ENCODE data around the gene CCDC124. TPM values are rescaled to one million over a fixed set of nuclear protein-coding genes. Genes with fewer than 3 reads are reported as not detected.
A peak's percentile ranks its signal among the peaks of the same experiment; 100 is the strongest.

Gene CCDC124
- polyA plus RNA-seq, 1 donor: 49.7 TPM

DNA sequence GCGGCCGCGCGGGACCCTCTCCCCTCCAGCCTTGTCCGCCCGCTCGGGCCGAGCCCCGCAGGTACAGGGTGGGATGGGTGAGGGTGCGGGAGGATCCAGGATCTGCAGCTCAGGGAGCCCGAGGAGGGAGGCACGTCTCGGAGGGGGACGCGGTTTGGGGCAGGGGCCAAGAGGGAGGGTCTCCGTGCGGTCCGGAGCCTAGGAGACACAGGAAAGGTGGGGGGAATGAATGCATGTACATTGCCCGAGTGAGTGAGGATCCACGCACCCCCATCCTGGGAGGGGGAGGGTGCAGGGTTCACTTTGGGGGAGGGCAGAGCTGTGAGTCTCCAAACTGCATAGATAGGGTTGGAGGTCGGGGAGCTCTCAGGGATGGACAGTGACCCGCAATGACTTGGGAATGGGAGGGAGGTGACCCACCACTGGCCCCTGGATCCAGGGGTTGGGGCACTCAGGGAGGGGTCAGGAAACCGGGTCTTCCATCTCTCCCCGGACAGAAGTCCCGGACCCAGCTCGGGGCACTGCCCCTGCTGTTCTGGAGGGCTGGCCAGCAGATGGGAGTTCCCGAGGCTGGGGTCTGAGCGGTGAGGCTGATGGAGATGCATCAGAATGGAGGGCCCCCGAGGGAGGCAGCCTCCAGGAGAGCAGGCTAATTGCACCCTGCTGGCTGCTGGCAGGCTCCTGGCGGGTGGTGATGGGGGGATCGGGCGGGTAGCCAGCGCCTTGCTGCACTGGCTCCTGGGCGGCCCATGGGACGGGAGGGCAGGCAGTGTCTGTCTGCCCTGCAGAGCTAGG lies 34.6 kb downstream of the CCDC124 start:
- peak overlapping the region; percentile 24 for H3K4me3 ChIP-seq (ENCODE audit: low read length)
- WGBS (ENCODE audit: insufficient coverage, low lambda C conversion rate): no CpG with 5 or more reads among the region's 35 CpGs
- no peak for DNase-seq

GRCh38 chr19:17968362-17968761 lies 35.5 kb downstream of the CCDC124 start:
- WGBS (ENCODE audit: insufficient coverage, low lambda C conversion rate): no CpG with 5 or more reads among the region's 4 CpGs
- Histone ChIP-seq H3K27me3 (ENCODE audit: control insufficient read depth, insufficient read depth, low read length) (peaks cover 23% of the 10 kb centered on the region), H3K4me1 (ENCODE audit: control insufficient read depth, insufficient read depth, low read length) (peaks cover 8% of the 10 kb centered on the region), H3K9me3 (ENCODE audit: control insufficient read depth, low read depth, low read length) (peaks cover 3% of the 10 kb centered on the region), H3K4me3 (ENCODE audit: low read length) (no peak overlapping the region), H3K27ac (ENCODE audit: low read length) (no peak overlapping the region), H3K36me3 (ENCODE audit: control insufficient read depth, insufficient read depth, low read length) (no peaks in the 10 kb centered on the region)
- DNase-seq: no peak

More for the DNA sequence above, 34.6 kb downstream of the CCDC124 start:
- no peaks in the 10 kb centered on the region for H3K36me3 ChIP-seq (ENCODE audit: control insufficient read depth, insufficient read depth, low read length)
- no peak overlapping the region for H3K27ac ChIP-seq (ENCODE audit: low read length)
- H3K9me3 ChIP-seq (ENCODE audit: control insufficient read depth, low read depth, low read length): peaks cover 3% of the 10 kb centered on the region
- H3K27me3 ChIP-seq (ENCODE audit: control insufficient read depth, insufficient read depth, low read length): peaks cover 23% of the 10 kb centered on the region
- H3K4me1 ChIP-seq (ENCODE audit: control insufficient read depth, insufficient read depth, low read length): peaks cover 8% of the 10 kb centered on the region

GRCh38 chr19:17969096-17969792 lies 36.4 kb downstream of the CCDC124 start:
- peaks cover 3% of the 10 kb centered on the region for H3K9me3 ChIP-seq (ENCODE audit: control insufficient read depth, low read depth, low read length)
- H3K27me3 ChIP-seq (ENCODE audit: control insufficient read depth, insufficient read depth, low read length): peaks cover 22% of the 10 kb centered on the region
- peaks cover 8% of the 10 kb centered on the region for H3K4me1 ChIP-seq (ENCODE audit: control insufficient read depth, insufficient read depth, low read length)
- H3K27ac ChIP-seq (ENCODE audit: low read length): no peak overlapping the region
- no CpG with 5 or more reads among the region's 19 CpGs for WGBS (ENCODE audit: insufficient coverage, low lambda C conversion rate)
- DNase-seq: no peak
- H3K4me3 ChIP-seq (ENCODE audit: low read length): no peak overlapping the region
- H3K36me3 ChIP-seq (ENCODE audit: control insufficient read depth, insufficient read depth, low read length): no peaks in the 10 kb centered on the region

GRCh38 chr19:17972230-17972629 lies 39.4 kb downstream of the CCDC124 start:
- H3K27ac ChIP-seq (ENCODE audit: low read length): no peak overlapping the region
- no peak for DNase-seq
- no peak overlapping the region for H3K4me3 ChIP-seq (ENCODE audit: low read length)
- no CpG with 5 or more reads among the region's 1 CpG for WGBS (ENCODE audit: insufficient coverage, low lambda C conversion rate)
- no peaks in the 10 kb centered on the region for H3K9me3 ChIP-seq (ENCODE audit: control insufficient read depth, low read depth, low read length)
- no peaks in the 10 kb centered on the region for H3K36me3 ChIP-seq (ENCODE audit: control insufficient read depth, insufficient read depth, low read length)
- H3K4me1 ChIP-seq (ENCODE audit: control insufficient read depth, insufficient read depth, low read length): peaks cover 4% of the 10 kb centered on the region
- H3K27me3 ChIP-seq (ENCODE audit: control insufficient read depth, insufficient read depth, low read length): peaks cover 12% of the 10 kb centered on the region

GRCh38 chr19:17973759-17974158 lies 40.9 kb downstream of the CCDC124 start:
- Histone ChIP-seq H3K36me3 (ENCODE audit: control insufficient read depth, insufficient read depth, low read length) (no peaks in the 10 kb centered on the region), H3K4me1 (ENCODE audit: control insufficient read depth, insufficient read depth, low read length) (no peaks in the 10 kb centered on the region), H3K27me3 (ENCODE audit: control insufficient read depth, insufficient read depth, low read length) (peaks cover 1% of the 10 kb centered on the region), H3K9me3 (ENCODE audit: control insufficient read depth, low read depth, low read length) (no peaks in the 10 kb centered on the region), H3K4me3 (ENCODE audit: low read length) (no peak overlapping the region), H3K27ac (ENCODE audit: low read length) (no peak overlapping the region)
- no CpG with 5 or more reads among the region's 23 CpGs for WGBS (ENCODE audit: insufficient coverage, low lambda C conversion rate)
- DNase-seq: no peak

DNA sequence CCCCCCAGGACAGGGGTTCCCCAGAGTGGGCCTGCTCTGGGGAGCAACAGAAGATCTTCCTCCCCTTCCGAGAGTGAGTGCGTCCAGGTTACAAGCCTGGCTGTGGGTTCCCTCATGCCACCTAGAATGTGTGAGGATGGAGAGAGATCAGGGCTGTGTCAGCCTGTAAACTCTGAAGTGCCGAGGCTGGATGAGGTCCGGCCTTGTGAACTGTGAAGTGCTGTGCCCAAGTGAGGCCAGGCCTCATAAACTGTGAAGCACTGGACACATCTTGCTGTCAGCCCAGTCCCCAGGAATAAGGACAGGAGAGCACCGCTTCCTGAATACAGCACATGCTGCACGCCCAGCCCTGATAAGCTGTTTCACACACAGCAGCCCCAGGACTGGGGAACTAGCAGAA lies 41.7 kb downstream of the CCDC124 start:
- WGBS (ENCODE audit: insufficient coverage, low lambda C conversion rate): no CpG with 5 or more reads among the region's 6 CpGs
- Histone ChIP-seq H3K27ac (ENCODE audit: low read length) (no peak overlapping the region), H3K4me3 (ENCODE audit: low read length) (no peak overlapping the region), H3K27me3 (ENCODE audit: control insufficient read depth, insufficient read depth, low read length) (no peaks in the 10 kb centered on the region), H3K4me1 (ENCODE audit: control insufficient read depth, insufficient read depth, low read length) (no peaks in the 10 kb centered on the region), H3K9me3 (ENCODE audit: control insufficient read depth, low read depth, low read length) (no peaks in the 10 kb centered on the region), H3K36me3 (ENCODE audit: control insufficient read depth, insufficient read depth, low read length) (no peaks in the 10 kb centered on the region)
- no peak for DNase-seq

GRCh38 chr19:17975032-17975431 lies 42.2 kb downstream of the CCDC124 start:
- no CpG with 5 or more reads among the region's 8 CpGs for WGBS (ENCODE audit: insufficient coverage, low lambda C conversion rate)
- Histone ChIP-seq H3K27me3 (ENCODE audit: control insufficient read depth, insufficient read depth, low read length) (no peaks in the 10 kb centered on the region), H3K27ac (ENCODE audit: low read length) (no peak overlapping the region), H3K9me3 (ENCODE audit: control insufficient read depth, low read depth, low read length) (no peaks in the 10 kb centered on the region), H3K4me1 (ENCODE audit: control insufficient read depth, insufficient read depth, low read length) (no peaks in the 10 kb centered on the region), H3K4me3 (ENCODE audit: low read length) (no peak overlapping the region), H3K36me3 (ENCODE audit: control insufficient read depth, insufficient read depth, low read length) (no peaks in the 10 kb centered on the region)
- no peak for DNase-seq

DNA sequence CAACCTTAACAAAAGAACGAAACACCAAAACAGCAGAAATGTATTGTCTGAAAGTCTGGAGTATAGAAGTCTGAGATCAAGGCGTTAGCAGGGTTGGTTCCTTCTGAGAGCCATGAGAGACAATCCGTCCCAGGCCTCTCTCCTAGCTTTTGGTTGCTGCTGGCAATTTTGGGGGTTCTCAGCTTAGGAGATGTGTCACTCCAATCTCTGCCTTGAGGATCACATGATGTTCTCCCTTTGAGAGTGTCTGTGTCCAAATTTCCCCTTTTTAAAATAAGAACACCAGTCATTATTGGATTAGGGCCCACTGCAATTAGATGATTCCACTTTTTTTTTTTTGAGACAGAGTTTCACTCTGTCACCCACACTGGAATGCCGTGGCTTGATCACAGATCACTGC lies 44.2 kb downstream of the CCDC124 start:
- no peaks in the 10 kb centered on the region for H3K27me3 ChIP-seq (ENCODE audit: control insufficient read depth, insufficient read depth, low read length)
- DNase-seq: no peak
- no peak overlapping the region for H3K27ac ChIP-seq (ENCODE audit: low read length)
- no peak overlapping the region for H3K4me3 ChIP-seq (ENCODE audit: low read length)
- WGBS (ENCODE audit: insufficient coverage, low lambda C conversion rate): 100% methylated on average over 1 of the region's 4 CpGs
- H3K9me3 ChIP-seq (ENCODE audit: control insufficient read depth, low read depth, low read length): no peaks in the 10 kb centered on the region
- no peaks in the 10 kb centered on the region for H3K36me3 ChIP-seq (ENCODE audit: control insufficient read depth, insufficient read depth, low read length)
- H3K4me1 ChIP-seq (ENCODE audit: control insufficient read depth, insufficient read depth, low read length): no peaks in the 10 kb centered on the region

GRCh38 chr19:17977488-17977887 lies 44.7 kb downstream of the CCDC124 start:
- Histone ChIP-seq H3K36me3 (ENCODE audit: control insufficient read depth, insufficient read depth, low read length) (no peaks in the 10 kb centered on the region), H3K27me3 (ENCODE audit: control insufficient read depth, insufficient read depth, low read length) (no peaks in the 10 kb centered on the region), H3K27ac (ENCODE audit: low read length) (no peak overlapping the region), H3K4me1 (ENCODE audit: control insufficient read depth, insufficient read depth, low read length) (no peaks in the 10 kb centered on the region), H3K4me3 (ENCODE audit: low read length) (no peak overlapping the region), H3K9me3 (ENCODE audit: control insufficient read depth, low read depth, low read length) (no peaks in the 10 kb centered on the region)
- no CpG with 5 or more reads among the region's 7 CpGs for WGBS (ENCODE audit: insufficient coverage, low lambda C conversion rate)
- no peak for DNase-seq

GRCh38 chr19:17981611-17982010 lies 48.8 kb downstream of the CCDC124 start:
- H3K4me1 ChIP-seq (ENCODE audit: control insufficient read depth, insufficient read depth, low read length): no peaks in the 10 kb centered on the region
- no peaks in the 10 kb centered on the region for H3K27me3 ChIP-seq (ENCODE audit: control insufficient read depth, insufficient read depth, low read length)
- H3K36me3 ChIP-seq (ENCODE audit: control insufficient read depth, insufficient read depth, low read length): no peaks in the 10 kb centered on the region
- no peak overlapping the region for H3K27ac ChIP-seq (ENCODE audit: low read length)
- no CpG with 5 or more reads among the region's 38 CpGs for WGBS (ENCODE audit: insufficient coverage, low lambda C conversion rate)
- H3K9me3 ChIP-seq (ENCODE audit: control insufficient read depth, low read depth, low read length): no peaks in the 10 kb centered on the region
- H3K4me3 ChIP-seq (ENCODE audit: low read length): no peak overlapping the region
- DNase-seq: no peak

Measured in large intestine (tissue), 3 donors.